BLaER1 (cell line): ENCODE measurements around the gene NCKAP5.

ENCODE experiments used
- H3K27ac ChIP-seq: shearing (Covaris generic); formaldehyde crosslinking; 2 replicates; pipeline ENCODE4 v1.8.1; 2022
- H3K27me3 ChIP-seq: shearing (Covaris generic); formaldehyde crosslinking; 2 replicates; pipeline ENCODE4 v1.8.1; 2022
- H3K36me3 ChIP-seq: shearing (Covaris generic); formaldehyde crosslinking; 2 replicates; pipeline ENCODE4 v1.8.1; 2022
- H3K4me1 ChIP-seq: shearing (Covaris generic); formaldehyde crosslinking; 2 replicates; pipeline ENCODE4 v1.8.1; 2022
- H3K4me2 ChIP-seq: shearing (Covaris generic); formaldehyde crosslinking; 2 replicates; pipeline ENCODE4 v1.8.1; 2022
- H3K4me3 ChIP-seq: shearing (Covaris generic); formaldehyde crosslinking; 2 replicates; pipeline ENCODE4 v1.8.1; 2022
- H3K9ac ChIP-seq: shearing (Covaris generic); formaldehyde crosslinking; 2 replicates; pipeline ENCODE4 v1.8.1; 2022
- H3K9me3 ChIP-seq: shearing (Covaris generic); formaldehyde crosslinking; 2 replicates; pipeline ENCODE4 v1.8.1; 2022
- H4K20me1 ChIP-seq: shearing (Covaris generic); formaldehyde crosslinking; 2 replicates; pipeline ENCODE4 v1.8.1; 2022
- Cebpa-rat ChIP-seq: shearing (Covaris generic); IDR thresholded peaks from 2 replicates; pipeline ENCODE4 v1.8.1; 2022

NCKAP5 gene

DNA sequence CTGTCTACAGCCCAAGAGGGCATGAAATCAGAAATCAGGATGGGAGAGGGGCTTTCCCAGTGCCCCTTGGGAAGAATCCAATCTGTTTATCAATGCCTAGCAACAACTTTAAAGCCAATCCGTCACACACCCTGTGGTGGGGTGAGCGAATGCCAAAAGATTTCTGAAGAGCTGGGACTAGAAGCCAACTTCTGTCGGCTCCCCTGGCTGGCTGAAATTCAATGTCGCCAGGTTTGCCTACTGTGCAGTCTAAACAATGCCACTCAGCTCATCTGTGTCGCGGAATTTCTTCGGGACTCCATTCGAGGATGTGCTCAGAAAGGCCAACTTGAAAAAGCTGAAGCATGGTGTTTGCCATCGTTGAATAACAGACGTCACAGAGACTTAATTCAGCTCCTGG, 31.5 kb upstream of the NCKAP5 start:
- H3K9me3 ChIP-seq: no peaks in the 10 kb centered on the region
- H3K4me2 ChIP-seq: no peak overlapping the region
- no peaks in the 10 kb centered on the region for H4K20me1 ChIP-seq
- no peak for TF ChIP-seq Cebpa-rat
- no peak overlapping the region for H3K9ac ChIP-seq
- H3K27ac ChIP-seq: no peak overlapping the region
- H3K4me1 ChIP-seq: peaks cover 26% of the 10 kb centered on the region
- no peak overlapping the region for H3K4me3 ChIP-seq
- H3K36me3 ChIP-seq: no peaks in the 10 kb centered on the region
- H3K27me3 ChIP-seq: no peaks in the 10 kb centered on the region

DNA sequence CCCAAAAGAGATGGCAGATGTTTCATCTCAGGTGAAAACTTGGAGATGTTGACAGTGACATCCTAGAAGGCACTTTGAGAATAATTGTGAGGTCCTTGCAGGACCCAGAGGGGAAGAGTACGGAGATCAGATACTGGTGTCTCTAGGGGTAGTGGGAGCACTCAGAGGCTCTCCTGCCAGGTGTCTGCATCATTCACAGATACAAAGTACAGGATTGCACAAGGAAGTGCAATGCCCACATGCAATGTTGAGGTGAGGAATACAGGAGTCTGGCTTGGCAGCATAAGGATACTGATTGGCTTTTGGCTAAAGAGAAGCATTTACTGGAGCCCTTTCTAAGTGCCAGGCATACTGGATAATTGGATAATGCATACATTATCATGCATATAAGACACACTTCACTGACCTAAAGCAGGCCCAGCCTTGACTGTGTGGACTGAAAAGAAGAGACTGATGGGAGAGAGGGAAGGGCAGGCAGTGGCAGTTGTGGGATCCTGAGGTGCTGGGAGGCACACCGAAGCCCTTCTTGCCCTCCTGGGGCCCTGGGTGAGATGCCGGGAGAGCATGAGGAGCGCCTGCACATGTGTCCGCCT, 31.0 kb upstream of the NCKAP5 start:
- no peaks in the 10 kb centered on the region for H3K27me3 ChIP-seq
- peaks cover 26% of the 10 kb centered on the region for H3K4me1 ChIP-seq
- no peaks in the 10 kb centered on the region for H4K20me1 ChIP-seq
- H3K9me3 ChIP-seq: no peaks in the 10 kb centered on the region
- no peak overlapping the region for H3K27ac ChIP-seq
- no peaks in the 10 kb centered on the region for H3K36me3 ChIP-seq
- TF ChIP-seq Cebpa-rat: no peak
- no peak overlapping the region for H3K9ac ChIP-seq
- H3K4me2 ChIP-seq: no peak overlapping the region
- no peak overlapping the region for H3K4me3 ChIP-seq

DNA sequence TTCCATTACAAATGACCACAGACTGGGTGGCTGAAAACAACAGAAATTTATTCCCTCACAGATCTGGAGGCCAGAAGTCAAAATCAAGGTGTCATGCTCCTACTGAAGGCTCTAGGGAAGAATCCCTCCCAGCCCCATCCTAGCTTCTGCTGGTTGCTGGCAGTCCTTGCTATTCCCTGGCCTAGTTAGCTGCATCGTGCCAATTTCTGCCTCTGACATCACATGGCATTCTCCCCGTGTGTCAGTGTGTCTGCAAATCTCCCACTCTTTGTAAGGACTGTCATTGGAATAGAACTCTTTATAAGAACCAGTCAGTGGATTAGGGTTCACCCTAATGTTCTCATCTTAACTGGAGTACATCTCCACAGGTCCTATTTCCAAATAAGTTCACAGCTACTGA, 30.5 kb upstream of the NCKAP5 start:
- no peak overlapping the region for H3K4me3 ChIP-seq
- no peaks in the 10 kb centered on the region for H3K27me3 ChIP-seq
- H3K9me3 ChIP-seq: no peaks in the 10 kb centered on the region
- TF ChIP-seq Cebpa-rat: no peak
- H3K36me3 ChIP-seq: no peaks in the 10 kb centered on the region
- H3K27ac ChIP-seq: no peak overlapping the region
- H3K4me2 ChIP-seq: no peak overlapping the region
- H3K4me1 ChIP-seq: peaks cover 26% of the 10 kb centered on the region
- no peaks in the 10 kb centered on the region for H4K20me1 ChIP-seq
- no peak overlapping the region for H3K9ac ChIP-seq

DNA sequence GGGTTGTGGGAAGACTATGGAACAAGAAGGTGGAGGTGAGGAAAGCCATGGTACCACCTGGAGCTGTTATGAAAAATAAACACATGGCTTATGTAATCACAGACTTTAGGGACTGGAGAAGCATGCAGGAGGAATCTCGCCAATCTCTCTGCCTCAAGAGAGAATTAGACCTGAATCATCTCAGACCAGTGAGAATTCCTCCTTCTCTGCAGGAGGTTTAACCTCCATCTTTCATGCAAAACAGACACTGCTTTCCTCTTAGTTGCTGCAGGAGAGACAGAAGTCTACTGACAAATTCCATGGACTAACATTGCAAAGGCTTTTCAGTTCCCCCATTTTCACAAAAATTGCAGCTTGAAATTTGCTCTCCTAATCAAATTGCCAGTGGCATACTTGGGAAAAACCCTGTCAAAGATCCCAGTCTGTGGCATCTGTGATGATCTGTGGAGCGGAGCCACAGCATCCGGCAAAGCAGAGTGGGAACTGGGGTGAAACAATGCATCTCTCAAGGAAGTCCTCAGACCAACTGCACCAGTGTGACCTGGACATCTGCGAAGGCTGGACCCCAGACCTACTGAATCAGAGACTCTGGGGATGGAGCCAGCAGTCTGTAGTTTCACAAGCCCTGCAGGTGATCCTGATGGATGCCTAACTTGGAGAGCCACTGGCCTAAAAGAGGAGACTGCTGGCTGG, 28.6 kb upstream of the NCKAP5 start:
- H3K4me3 ChIP-seq: no peak overlapping the region
- H4K20me1 ChIP-seq: no peaks in the 10 kb centered on the region
- no peak for TF ChIP-seq Cebpa-rat
- no peaks in the 10 kb centered on the region for H3K9me3 ChIP-seq
- H3K36me3 ChIP-seq: no peaks in the 10 kb centered on the region
- no peaks in the 10 kb centered on the region for H3K27me3 ChIP-seq
- no peak overlapping the region for H3K27ac ChIP-seq
- H3K4me1 ChIP-seq: peaks cover 28% of the 10 kb centered on the region
- H3K4me2 ChIP-seq: peak overlapping the region; percentile 37
- H3K9ac ChIP-seq: no peak overlapping the region

DNA sequence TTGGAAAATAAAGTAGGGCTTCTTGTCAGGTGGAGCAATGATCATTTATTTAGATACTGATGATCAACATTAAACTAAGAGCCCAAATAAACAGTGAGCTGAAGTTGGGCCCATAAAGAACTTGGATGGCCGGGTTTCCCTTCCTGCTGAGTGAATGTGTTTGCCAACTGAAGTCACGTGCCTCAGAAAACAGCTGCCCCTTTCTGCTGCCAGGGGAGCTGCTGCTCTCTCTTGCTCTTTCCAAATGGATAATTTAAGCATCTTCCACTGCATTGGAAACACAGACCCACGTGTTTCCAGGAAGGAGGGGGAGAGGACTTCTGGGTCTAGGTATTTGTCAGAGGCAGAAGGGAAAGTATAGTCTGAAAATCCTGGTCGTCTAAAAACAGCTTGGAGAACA, 22.9 kb upstream of the NCKAP5 start:
- no peak for TF ChIP-seq Cebpa-rat
- Histone ChIP-seq H3K4me1 (peaks cover 38% of the 10 kb centered on the region), H3K36me3 (no peaks in the 10 kb centered on the region), H3K4me2 (peak overlapping the region; percentile 73), H3K27me3 (peaks cover 13% of the 10 kb centered on the region), H4K20me1 (no peaks in the 10 kb centered on the region), H3K4me3 (no peak overlapping the region), H3K9me3 (no peaks in the 10 kb centered on the region), H3K27ac (no peak overlapping the region), H3K9ac (no peak overlapping the region)

DNA sequence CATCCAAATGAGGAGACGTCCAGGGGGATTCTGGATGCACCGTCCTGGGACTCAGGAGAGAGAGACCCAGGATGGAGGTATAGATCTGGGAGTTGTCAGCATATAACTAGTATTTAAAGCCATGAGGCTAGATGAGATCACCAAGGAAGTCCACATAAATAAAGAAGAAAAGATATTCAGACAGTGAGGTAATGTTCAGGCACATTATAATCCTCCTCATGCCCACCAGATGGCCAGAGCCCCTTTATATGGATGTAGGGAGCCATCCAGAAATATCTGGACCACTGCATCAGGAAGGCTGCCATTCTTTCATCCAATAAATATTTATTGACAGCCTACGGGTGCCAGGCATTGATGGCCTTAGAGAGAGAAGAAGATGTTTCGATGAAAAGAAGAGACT, 21.2 kb upstream of the NCKAP5 start:
- H3K4me1 ChIP-seq: peaks cover 38% of the 10 kb centered on the region
- no peak overlapping the region for H3K9ac ChIP-seq
- peaks cover 13% of the 10 kb centered on the region for H3K27me3 ChIP-seq
- H3K4me3 ChIP-seq: no peak overlapping the region
- no peak overlapping the region for H3K27ac ChIP-seq
- peak overlapping the region; percentile 73 for H3K4me2 ChIP-seq
- no peaks in the 10 kb centered on the region for H3K36me3 ChIP-seq
- TF ChIP-seq Cebpa-rat: no peak
- no peaks in the 10 kb centered on the region for H4K20me1 ChIP-seq
- no peaks in the 10 kb centered on the region for H3K9me3 ChIP-seq

DNA sequence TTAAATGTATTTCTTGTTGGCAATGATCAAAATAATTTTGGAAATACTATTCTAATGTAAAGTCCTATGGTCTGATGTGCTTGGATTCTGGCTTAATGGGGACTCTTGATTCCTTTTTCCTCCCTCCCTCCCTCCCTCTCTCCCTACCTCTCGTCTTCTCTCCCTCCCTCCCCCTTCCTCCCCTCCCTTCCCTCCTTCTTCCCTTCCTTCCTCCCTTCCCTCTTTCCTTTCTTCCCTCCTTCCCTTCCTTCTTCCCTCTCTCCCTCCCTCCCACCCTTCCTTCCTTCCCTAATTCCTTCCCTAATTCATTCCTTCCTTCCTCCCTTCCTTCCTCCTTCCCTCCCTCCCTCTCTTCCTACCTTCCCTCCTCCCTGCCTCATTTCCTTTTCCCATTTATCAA, 19.9 kb upstream of the NCKAP5 start:
- Histone ChIP-seq H3K4me2 (no peak overlapping the region), H3K27me3 (peaks cover 13% of the 10 kb centered on the region), H3K27ac (no peak overlapping the region), H4K20me1 (no peaks in the 10 kb centered on the region), H3K4me3 (no peak overlapping the region), H3K36me3 (no peaks in the 10 kb centered on the region), H3K4me1 (peaks cover 38% of the 10 kb centered on the region), H3K9me3 (no peaks in the 10 kb centered on the region), H3K9ac (no peak overlapping the region)
- TF ChIP-seq Cebpa-rat: no peak

DNA sequence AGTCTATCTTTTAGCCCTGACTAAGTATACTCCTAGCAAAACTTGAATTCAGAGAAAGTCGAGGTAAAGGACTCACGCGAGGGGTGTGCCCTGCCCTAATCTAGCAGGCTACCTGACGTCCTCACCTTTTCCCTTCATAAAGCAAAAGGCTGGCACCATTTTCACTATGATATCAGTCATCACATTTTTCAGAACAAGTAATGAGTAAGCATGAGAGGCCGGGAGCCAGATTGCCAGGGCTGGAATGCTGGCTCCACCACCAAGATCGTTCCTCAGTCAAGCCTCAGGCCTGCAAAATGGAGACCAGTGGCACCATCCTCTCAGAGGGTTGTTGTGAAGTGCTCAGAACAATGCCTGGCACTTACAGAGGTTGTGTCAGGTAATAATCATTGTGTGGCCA, 18.7 kb upstream of the NCKAP5 start:
- TF ChIP-seq Cebpa-rat: no peak
- H4K20me1 ChIP-seq: no peaks in the 10 kb centered on the region
- no peak overlapping the region for H3K27ac ChIP-seq
- peaks cover 13% of the 10 kb centered on the region for H3K27me3 ChIP-seq
- H3K4me2 ChIP-seq: no peak overlapping the region
- no peak overlapping the region for H3K4me3 ChIP-seq
- H3K4me1 ChIP-seq: peaks cover 33% of the 10 kb centered on the region
- H3K9ac ChIP-seq: no peak overlapping the region
- H3K9me3 ChIP-seq: no peaks in the 10 kb centered on the region
- no peaks in the 10 kb centered on the region for H3K36me3 ChIP-seq

DNA sequence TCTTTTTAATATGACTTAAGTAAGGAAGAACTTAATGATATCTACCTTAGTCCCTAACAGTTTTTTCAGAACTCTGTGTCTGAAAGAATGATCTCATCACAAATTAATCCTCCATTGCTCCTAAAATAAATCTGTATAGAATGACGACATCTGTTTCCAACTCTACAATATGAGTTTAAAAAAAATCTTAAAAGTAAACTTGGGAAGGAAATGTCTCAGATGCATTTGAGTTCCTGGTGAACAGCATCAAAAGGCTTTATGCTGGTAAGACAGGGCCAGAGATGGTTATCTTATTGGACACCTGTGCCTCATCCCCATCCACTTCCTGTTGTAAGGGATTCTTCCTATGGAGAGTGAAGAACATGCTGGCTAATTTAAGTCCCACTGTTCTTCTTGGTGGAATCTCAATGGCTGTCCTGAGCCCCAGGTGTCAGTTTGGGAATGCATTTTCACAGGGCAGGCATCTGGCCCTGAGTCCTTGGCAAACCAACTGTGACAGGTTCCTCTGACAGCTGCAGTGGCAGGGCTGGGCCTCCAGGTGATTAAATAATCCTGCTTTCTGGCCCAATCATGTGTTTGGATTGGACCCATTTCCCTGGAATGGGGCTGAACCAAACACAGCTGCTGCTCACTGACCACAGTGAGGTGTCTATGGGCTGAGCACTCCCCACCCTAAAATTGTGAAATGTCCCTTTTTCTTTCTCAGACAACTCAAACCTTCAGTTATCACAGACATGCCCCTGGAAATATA, 12.9 kb upstream of the NCKAP5 start:
- no peak overlapping the region for H3K4me3 ChIP-seq
- no peak for TF ChIP-seq Cebpa-rat
- no peak overlapping the region for H3K9ac ChIP-seq
- no peaks in the 10 kb centered on the region for H4K20me1 ChIP-seq
- peak overlapping the region; percentile 25; the same call in 1 of the 2 replicates for H3K4me2 ChIP-seq
- no peaks in the 10 kb centered on the region for H3K9me3 ChIP-seq
- peaks cover 30% of the 10 kb centered on the region for H3K4me1 ChIP-seq
- H3K27ac ChIP-seq: no peak overlapping the region
- no peaks in the 10 kb centered on the region for H3K36me3 ChIP-seq
- no peaks in the 10 kb centered on the region for H3K27me3 ChIP-seq

DNA sequence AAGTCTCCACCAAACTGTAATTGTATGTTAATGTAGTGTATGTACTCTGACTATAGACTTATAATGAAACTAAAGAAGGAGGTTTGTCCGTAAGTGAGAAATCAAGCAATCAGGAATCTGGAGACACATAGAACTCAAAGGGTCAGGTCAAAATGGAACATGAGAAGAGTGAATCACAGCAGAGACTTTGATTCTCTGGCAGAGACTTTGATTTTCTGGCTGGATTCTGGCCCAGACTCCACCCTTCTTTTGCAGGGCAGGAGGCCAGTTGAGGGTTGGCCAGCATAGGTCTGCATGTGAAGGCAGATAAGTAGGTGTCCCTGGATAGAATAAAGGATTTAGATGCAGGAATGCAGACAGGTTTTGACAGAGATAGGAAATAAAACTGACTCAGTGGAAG, 11.0 kb upstream of the NCKAP5 start:
- Histone ChIP-seq H4K20me1 (no peaks in the 10 kb centered on the region), H3K4me2 (no peak overlapping the region), H3K9ac (no peak overlapping the region), H3K27me3 (no peaks in the 10 kb centered on the region), H3K9me3 (no peaks in the 10 kb centered on the region), H3K4me3 (no peak overlapping the region), H3K4me1 (peaks cover 31% of the 10 kb centered on the region), H3K27ac (no peak overlapping the region), H3K36me3 (no peaks in the 10 kb centered on the region)
- TF ChIP-seq Cebpa-rat: no peak
